Heart left ventricle (tissue), 16 donors: ENCODE measurements around the gene ZNF771. TPM values are rescaled to one million over a fixed set of nuclear protein-coding genes. Genes with fewer than 3 reads are reported as not detected.
A peak's percentile ranks its signal among the peaks of the same experiment; 100 is the strongest.

Experiments used
- ATAC-seq, 4 donors: fragments of 200-7000 bp; cut with Tn5 transposase; one replicate each; pipeline ENCODE4 v1.9.1; 2020 to 2022; ENCODE audit warnings: moderate library complexity in 4 of 4, mild to moderate bottlenecking in 3 of 4, moderate number of reproducible peaks in 1 of 4
- DNase-seq, 5 donors: peaks; one replicate each; pipeline ENCODE4 v3.0.0-alpha.2; 2020
- H3K27ac ChIP-seq, 12 donors: fragments of 200-600 bp; sonication (generic) in 4 of 12; one replicate each; pipeline versions ENCODE4 v1.5.0 to v1.8.0; 2016 to 2022; ENCODE audit warnings: mild to moderate bottlenecking in 2 of 12
- H3K27me3 ChIP-seq, 9 donors: fragments of 200-600 bp; sonication (generic) in 2 of 9; one replicate each; pipeline versions ENCODE4 v1.5.1 to v1.8.0; 2016 to 2022; ENCODE audit warnings: mild to moderate bottlenecking in 3 of 9
- H3K36me3 ChIP-seq, 9 donors: fragments of 200-600 bp; sonication (generic) in 2 of 9; one replicate each; pipeline versions ENCODE4 v1.5.0 to v1.8.0; 2018 to 2022; ENCODE audit warnings: mild to moderate bottlenecking in 2 of 9
- H3K4me1 ChIP-seq, 12 donors: fragments of 200-600 bp; sonication (generic) in 4 of 12; one replicate each; pipeline versions ENCODE4 v1.5.0 to v1.8.0; 2016 to 2022; ENCODE audit warnings: mild to moderate bottlenecking in 3 of 12
- H3K4me3 ChIP-seq, 12 donors: fragments of 200-600 bp; sonication (generic) in 4 of 12; one replicate each; pipeline versions ENCODE4 v1.5.0 to v1.8.0; 2017 to 2022; ENCODE audit warnings: mild to moderate bottlenecking in 9 of 12, moderate library complexity in 4 of 12
- H3K9me3 ChIP-seq, 12 donors: fragments of 200-600 bp; sonication (generic) in 4 of 12; one replicate each; pipeline versions ENCODE4 v1.5.0 to v1.8.0; 2016 to 2022; ENCODE audit warnings: mild to moderate bottlenecking in 1 of 12
- POLR2A ChIP-seq, 2 donors: fragments of 450-650 bp; IDR thresholded peaks; one replicate each; pipeline ENCODE4 v1.6.1; 2017; ENCODE audit warnings: antibody characterized with exemption in 2 of 2, mild to moderate bottlenecking in 2 of 2, moderate library complexity in 2 of 2
- WGBS, 4 donors: extraction: QIAGEN DNeasy Blood & Tissue Kit in 2 of 4; methylation state at CpG; one replicate each; pipeline versions ENCODE4 v1.1.5 to v1.1.7; 2013 to 2018; 5-methylcytosine and 5-hydroxymethylcytosine counted together
- intact Hi-C, 10 donors: fragments of 100-400 bp; cut with DNase I; formaldehyde crosslinking; loops; one replicate each; pipeline versions ENCODE4 v1.11.1 to v1.14.2; 2022
- polyA plus RNA-seq, 2 donors: library from polyadenylated mRNA; stranded (reverse); fragments of 200-250 nt; gene quantifications; one replicate each; pipeline ENCODE4 v1.2.3, GENCODE V29; 2013
- total RNA-seq, 9 donors: library from RNA; depleted of rRNA in 2 of 9; stranded (reverse); fragments of >200 nt in 2 of 9; fragmentation: NEBNext Ultra II Directional in 3 of 9; extraction: Animal tissue kit (Norgen Biotek cat#: 25700) in 3 of 9; gene quantifications; one replicate each; pipeline versions ENCODE4 v1.1.0 to v1.2.4, GENCODE V29; 2016 to 2023
- TF ChIP-seq, protein P1 (sequence below), 12 donors: fragments of 200-600 bp; sonication (generic) in 4 of 12; IDR thresholded peaks; one replicate each; pipeline versions ENCODE4 v1.5.0 to v1.8.0; 2018 to 2022; ENCODE audit warnings: antibody characterized with exemption in 12 of 12, mild to moderate bottlenecking in 5 of 12
- donor health status: ischemic (EF 13 %, LVEDD 7.1; RV severe dilation, severe dysfunction).
- donor health status: healthy with polysubstance abuse.
- donor health status: DM: no; HTN: yes; CAD: no.
- donor health status: DM: no; HTN: no; CAD: no.
- donor health status: ischemic (EF 25% LVEDD 6.9; RV normal size, moderate dysfunction).
- donor health status: ischemic (EF 25% LVEDD 5.7; RV mildly dilated, moderate dysfunction).
- donor health status: healthy.
- donor health status: DM: yes; HTN: yes; CAD: no.
- donor health status: ischemic (EF 35%, LVEDD 5.7; RV mildly dilated, moderate dysfunction).
- donor health status: nonischemic (EF 11% LVEDD 7.7; RV severe dilation, severe dysfunction).
- donor health status: DM: yes; HTN: yes; CAD: no.
- donor health status: PGD.
- donor health status: ischemic (EF 29% LVEDD 5.4; RV normal size, mild dysfunction).
- donor health status: nonischemic (EF 23%, LVEDD 6.1; RV moderate dilation, normal function).

The ZNF771 gene
- total and polyA plus RNA-seq, 11 donors = 4.4 to 18.8 (median 6.8) TPM

DNA sequence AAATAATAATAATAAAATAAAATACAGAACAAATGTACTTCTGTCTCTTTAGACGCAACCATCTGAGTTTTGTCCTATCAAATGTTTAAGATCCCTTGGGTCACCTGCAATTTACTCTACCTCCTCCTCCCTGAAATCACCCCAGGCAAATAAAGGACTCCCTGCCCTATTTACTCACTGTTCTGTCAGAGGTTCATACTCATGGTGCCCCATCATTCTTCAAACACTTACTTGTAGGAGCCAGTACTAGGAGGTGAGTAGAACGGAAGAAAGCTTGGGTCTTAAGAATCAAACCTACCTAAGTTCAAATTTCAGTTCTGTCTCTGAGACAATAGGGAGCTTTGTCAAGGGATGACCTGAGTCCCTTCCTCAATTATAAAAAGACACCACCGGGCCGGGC is 40.9 kb upstream of the ZNF771 start:
- no peaks in the 10 kb centered on the region for H3K9me3 ChIP-seq

DNA sequence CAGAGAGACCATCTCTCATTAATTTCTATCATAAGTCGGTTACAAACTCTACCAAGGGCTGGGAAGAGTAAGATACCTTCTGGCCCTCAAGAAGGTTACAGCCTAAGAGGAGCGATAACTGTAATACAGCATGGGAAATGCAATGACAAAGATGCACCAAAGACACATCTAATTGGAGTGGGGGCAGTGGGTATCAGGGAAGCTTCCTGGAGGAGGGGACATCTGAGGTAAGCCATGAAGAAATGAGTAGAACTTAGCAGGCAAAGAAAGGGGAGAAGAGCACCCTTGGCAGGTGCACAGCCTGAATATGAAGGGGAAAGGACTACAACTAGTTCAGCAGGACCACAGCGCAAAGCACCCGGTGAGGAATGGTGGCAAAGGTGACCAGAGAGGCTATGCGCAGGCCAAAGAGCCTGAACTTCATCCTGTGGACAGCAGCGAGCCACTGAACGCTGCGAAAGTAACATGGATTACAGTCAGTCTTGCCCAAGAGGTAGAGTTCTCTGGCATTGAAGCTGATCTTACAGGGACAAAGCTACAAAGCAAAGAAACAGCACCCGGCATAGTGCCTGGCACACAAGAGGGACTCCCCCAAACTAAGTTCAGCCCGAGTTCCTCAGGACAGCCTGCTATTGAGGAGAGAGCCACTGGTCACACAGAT is 39.9 kb upstream of the ZNF771 start:
- H3K36me3 ChIP-seq = peaks cover 0 to 45% (median 32%) of the 10 kb centered on the region in 9 donors
- H3K9me3 ChIP-seq = no peaks in the 10 kb centered on the region
- 64 to 74% (median 66%) methylated on average over 9 to 10 of the region's 10 CpGs for WGBS, 4 donors
- intact Hi-C loops = loop anchor here in 5 of 10 donors (1.0 to 5.0 kb wide), 3 partner anchors 11 to 40 kb away; partner anchors contain the start of gene ZNF771 (in 2 of the 5)
- peak overlapping the region in 7 of 12 donors; percentile 78 to 91 (median 81) for H3K27ac ChIP-seq
- H3K4me1 ChIP-seq = peaks cover 0 to 61% (median 41%) of the 10 kb centered on the region in 12 donors
- no peaks in the 10 kb centered on the region for H3K27me3 ChIP-seq
- no peak for TF ChIP-seq POLR2A (IDR thresholded peaks at IDR 0.05)
- TF ChIP-seq, protein P1, sequence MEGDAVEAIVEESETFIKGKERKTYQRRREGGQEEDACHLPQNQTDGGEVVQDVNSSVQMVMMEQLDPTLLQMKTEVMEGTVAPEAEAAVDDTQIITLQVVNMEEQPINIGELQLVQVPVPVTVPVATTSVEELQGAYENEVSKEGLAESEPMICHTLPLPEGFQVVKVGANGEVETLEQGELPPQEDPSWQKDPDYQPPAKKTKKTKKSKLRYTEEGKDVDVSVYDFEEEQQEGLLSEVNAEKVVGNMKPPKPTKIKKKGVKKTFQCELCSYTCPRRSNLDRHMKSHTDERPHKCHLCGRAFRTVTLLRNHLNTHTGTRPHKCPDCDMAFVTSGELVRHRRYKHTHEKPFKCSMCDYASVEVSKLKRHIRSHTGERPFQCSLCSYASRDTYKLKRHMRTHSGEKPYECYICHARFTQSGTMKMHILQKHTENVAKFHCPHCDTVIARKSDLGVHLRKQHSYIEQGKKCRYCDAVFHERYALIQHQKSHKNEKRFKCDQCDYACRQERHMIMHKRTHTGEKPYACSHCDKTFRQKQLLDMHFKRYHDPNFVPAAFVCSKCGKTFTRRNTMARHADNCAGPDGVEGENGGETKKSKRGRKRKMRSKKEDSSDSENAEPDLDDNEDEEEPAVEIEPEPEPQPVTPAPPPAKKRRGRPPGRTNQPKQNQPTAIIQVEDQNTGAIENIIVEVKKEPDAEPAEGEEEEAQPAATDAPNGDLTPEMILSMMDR (IDR thresholded peaks at IDR 0.05) = no peak
- ATAC-seq (no peak), DNase-seq (peak in 1 of 5 donors; percentile 25)
- H3K4me3 ChIP-seq = peak overlapping the region in 10 of 12 donors; percentile 83 to 99 (median 91)

More for the DNA sequence above, 40.9 kb upstream of the ZNF771 start:
- Histone ChIP-seq H3K27me3 (no peaks in the 10 kb centered on the region), H3K4me1 (peaks cover 0 to 52% (median 38%) of the 10 kb centered on the region in 12 donors), H3K36me3 (peaks cover 0 to 55% (median 40%) of the 10 kb centered on the region in 9 donors), H3K27ac (no peak overlapping the region), H3K4me3 (no peak overlapping the region)
- no peak for DNase-seq
- 75 to 85% (median 84%) methylated on average over 4 of the region's 4 CpGs for WGBS, 4 donors
- ATAC-seq = no peak
- intact Hi-C loops = loop anchor here in 4 of 10 donors (5.0 kb wide), 2 partner anchors 36 to 41 kb away; partner anchors contain the start of gene ZNF771 (in 2 of the 4)
- TF ChIP-seq, protein P1 (IDR thresholded peaks at IDR 0.05) = no peak
- TF ChIP-seq POLR2A (IDR thresholded peaks at IDR 0.05) = no peak

DNA sequence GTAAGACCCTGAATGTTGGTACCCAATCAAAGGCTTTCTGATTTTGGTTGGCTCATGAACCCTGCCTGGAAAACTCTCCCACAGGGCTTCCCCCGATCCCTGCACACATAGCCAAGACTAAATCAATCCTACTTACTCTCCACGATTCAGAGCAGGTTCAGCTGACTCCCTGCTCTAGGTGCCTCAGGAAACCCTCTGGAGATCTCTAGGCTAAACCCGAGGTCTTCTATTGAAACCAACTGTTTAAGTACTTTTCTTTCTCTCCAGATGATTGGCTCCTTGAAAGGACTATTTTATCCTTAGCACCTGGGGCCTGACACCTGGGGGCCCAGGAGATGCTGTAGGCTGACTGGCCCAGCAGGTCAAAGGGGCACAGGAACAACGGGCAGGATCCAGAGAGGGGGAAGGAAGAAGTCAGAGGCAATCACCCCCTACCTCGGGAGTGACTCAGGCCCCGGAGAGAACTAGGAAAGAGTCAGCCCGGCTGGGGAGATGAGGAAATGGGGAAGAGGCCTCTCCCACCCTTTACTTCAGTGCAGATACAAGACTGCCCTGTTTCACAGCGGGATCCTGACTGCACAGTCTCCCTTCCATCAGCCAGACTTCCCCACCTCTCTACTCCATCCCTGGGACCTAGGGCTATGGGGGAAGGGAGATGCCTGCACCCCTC is 39.1 kb upstream of the ZNF771 start:
- no peak for TF ChIP-seq POLR2A (IDR thresholded peaks at IDR 0.05)
- TF ChIP-seq, protein P1 (IDR thresholded peaks at IDR 0.05) = no peak
- intact Hi-C loops = loop anchor here in 5 of 10 donors (1.0 to 5.0 kb wide), 3 partner anchors 12 to 39 kb away; partner anchors contain the start of gene ZNF771 (in 2 of the 5)
- Histone ChIP-seq H3K27me3 (no peaks in the 10 kb centered on the region), H3K4me1 (peaks cover 0 to 63% (median 42%) of the 10 kb centered on the region in 12 donors), H3K27ac (peak overlapping the region in 9 of 12 donors; percentile 14 to 91 (median 81)), H3K36me3 (peaks cover 0 to 37% (median 25%) of the 10 kb centered on the region in 9 donors), H3K4me3 (peak overlapping the region; percentile 78 to 99 (median 91)), H3K9me3 (no peaks in the 10 kb centered on the region)
- DNase-seq (peak in 2 of 5 donors; percentile 41 to 48), ATAC-seq (no peak)
- 2 to 4% (median 3%) methylated on average over 7 to 8 of the region's 8 CpGs for WGBS, 4 donors

DNA sequence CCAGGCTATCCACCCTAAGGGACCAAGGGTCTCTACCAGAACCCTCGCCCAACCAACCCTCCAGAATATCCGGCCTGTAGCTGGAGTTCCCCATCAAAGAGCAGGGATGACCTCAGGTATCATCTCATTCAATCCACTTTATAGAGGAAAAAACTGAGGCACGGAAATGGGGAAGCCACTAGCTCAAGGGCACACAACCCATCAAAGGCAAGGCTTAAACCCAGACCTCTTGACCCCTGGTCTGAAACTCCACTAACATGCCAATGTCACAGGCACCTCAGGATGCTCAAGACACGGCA is 38.7 kb upstream of the ZNF771 start:
- no peak for ATAC-seq
- Histone ChIP-seq H3K4me3 (peak overlapping the region; percentile 78 to 99 (median 91)), H3K27me3 (no peaks in the 10 kb centered on the region), H3K9me3 (no peaks in the 10 kb centered on the region), H3K27ac (peak overlapping the region in 10 of 12 donors; percentile 78 to 91 (median 84)), H3K4me1 (peaks cover 0 to 63% (median 42%) of the 10 kb centered on the region in 12 donors), H3K36me3 (peaks cover 0 to 33% (median 22%) of the 10 kb centered on the region in 9 donors)
- DNase-seq = no peak
- WGBS, 4 donors = 5 to 9% (median 6%) methylated on average over 3 to 4 of the region's 4 CpGs
- intact Hi-C loops = loop anchor here in 5 of 10 donors (1.0 to 5.0 kb wide), 3 partner anchors 12 to 39 kb away; partner anchors contain the start of gene ZNF771 (in 2 of the 5)
- TF ChIP-seq, protein P1 (IDR thresholded peaks at IDR 0.05) = no peak
- no peak for TF ChIP-seq POLR2A (IDR thresholded peaks at IDR 0.05)
